B cell (primary cell): ENCODE data around the gene WDR90. TPM values are rescaled to one million over a fixed set of nuclear protein-coding genes. Genes with fewer than 3 reads are reported as not detected.

Source experiments
- ATAC-seq: fragments of 200-7000 bp; cut with Tn5 transposase; one replicate; pipeline ENCODE4 v1.10.0; 2021; ENCODE audit warnings: low read depth, mild to moderate bottlenecking, moderate number of reproducible peaks, moderate library complexity
- CTCF ChIA-PET: fragments of 350-600 bp; sonication (Branson Sonifier 250); formaldehyde crosslinking; loops from one replicate; lab custom pipeline; 2021; ENCODE audit warnings: antibody characterized with exemption, inconsistent platforms; lab: Charles Lee
- POLR2A ChIA-PET: fragments of 350-600 bp; sonication (Branson Sonifier 250); formaldehyde crosslinking; loops from one replicate; lab custom pipeline; 2021; ENCODE audit warnings: antibody characterized with exemption; lab: Charles Lee
- DNase-seq: peaks from one replicate; pipeline ENCODE4 v3.0.0; 2013
- H2AFZ ChIP-seq: 2 replicates; pipeline ENCODE4 v1.6.1; 2012; ENCODE audit warnings: mild to moderate bottlenecking, low read depth, low read length; ENCODE audit not compliant: insufficient read depth, poor library complexity, severe bottlenecking
- H3K27ac ChIP-seq, 2 donors: 1 replicate in 1 of 2; 2 replicates in 1 of 2; pipeline ENCODE4 v1.5.1; 2012 to 2013; ENCODE audit warnings: low read length in 2 of 2, mild to moderate bottlenecking in 2 of 2, moderate library complexity in 1 of 2
- H3K27me3 ChIP-seq, 4 experiments: fragments of 200-600 bp in 1 of 4; sonication (generic) in 1 of 4; replicated peaks in 1 of 4; 1 replicate in 2 of 4; 2 replicates in 2 of 4; pipeline versions ENCODE4 v1.6.1 to v1.7.0; 2013 to 2016; ENCODE audit warnings: low read length in 3 of 4, mild to moderate bottlenecking in 2 of 4, mixed read lengths in 1 of 4, moderate library complexity in 1 of 4; ENCODE audit not compliant: insufficient read depth in 4 of 4, control insufficient read depth in 3 of 4; ENCODE audit errors: control extremely low read depth in 1 of 4
- H3K36me3 ChIP-seq, 2 experiments: replicated peaks in 1 of 2; 1 replicate in 1 of 2; 2 replicates in 1 of 2; pipeline versions ENCODE4 v1.6.1 to v1.7.1; 2013; ENCODE audit warnings: low read length in 1 of 2; ENCODE audit not compliant: insufficient read depth in 2 of 2, control insufficient read depth in 1 of 2; ENCODE audit errors: control extremely low read depth in 1 of 2, extremely low read depth in 1 of 2
- H3K4me1 ChIP-seq, 2 donors: fragments of 200-600 bp in 1 of 2; sonication (generic) in 1 of 2; 1 replicate in 1 of 2; 2 replicates in 1 of 2; pipeline versions ENCODE4 v1.5.1 to v1.6.1; 2013 to 2017; ENCODE audit warnings: low read length in 2 of 2; ENCODE audit not compliant: control insufficient read depth in 2 of 2, insufficient read depth in 2 of 2
- H3K4me2 ChIP-seq: replicated peaks from 2 replicates; pipeline ENCODE3; 2012; ENCODE audit warnings: mild to moderate bottlenecking, low read depth, low read length; ENCODE audit not compliant: poor library complexity, severe bottlenecking
- H3K4me3 ChIP-seq, 5 experiments: fragments of 200-600 bp in 1 of 5; sonication (generic) in 1 of 5; 1 replicate in 3 of 5; 2 replicates in 2 of 5; pipeline versions ENCODE4 v1.5.1 to v1.7.0; 2011 to 2016; ENCODE audit warnings: low read length in 4 of 5, mild to moderate bottlenecking in 4 of 5, low read depth in 2 of 5, control low read depth in 1 of 5, moderate library complexity in 1 of 5; ENCODE audit not compliant: insufficient read depth in 1 of 5; ENCODE audit errors: control extremely low read depth in 1 of 5, extremely low read depth in 1 of 5
- H3K79me2 ChIP-seq: fragments of 200-600 bp; sonication (generic); one replicate; pipeline ENCODE4 v1.6.0; 2016; ENCODE audit warnings: low read length; ENCODE audit not compliant: control insufficient read depth, insufficient read depth
- H3K9ac ChIP-seq: fragments of 200-600 bp; sonication (generic); 2 replicates; pipeline ENCODE4 v1.6.1; 2017; ENCODE audit warnings: mild to moderate bottlenecking, low read length, moderate library complexity
- H3K9me3 ChIP-seq, 3 donors: one replicate each; pipeline versions ENCODE4 v1.6.1 to v1.7.1; 2013; ENCODE audit warnings: low read length in 2 of 3; ENCODE audit not compliant: control insufficient read depth in 2 of 3, insufficient read depth in 1 of 3; ENCODE audit errors: control extremely low read depth in 1 of 3
- H4K20me1 ChIP-seq: 2 replicates; pipeline ENCODE4 v1.6.0; 2012; ENCODE audit warnings: mild to moderate bottlenecking, low read length; ENCODE audit not compliant: insufficient read depth, control insufficient read depth, poor library complexity, severe bottlenecking
- H3K27ac Mint-ChIP-seq: one replicate; pipeline ENCODE4 v1.8.0; 2021; ENCODE audit warnings: mixed read lengths
- H3K27me3 Mint-ChIP-seq: one replicate; pipeline ENCODE4 v1.8.0; 2021; ENCODE audit warnings: mixed read lengths
- H3K4me1 Mint-ChIP-seq: one replicate; pipeline ENCODE4 v1.8.0; 2021; ENCODE audit warnings: mixed read lengths
- H3K4me3 Mint-ChIP-seq: one replicate; pipeline ENCODE4 v1.8.0; 2021; ENCODE audit warnings: mixed read lengths
- H3K9me3 Mint-ChIP-seq: one replicate; pipeline ENCODE4 v1.8.0; 2022; ENCODE audit warnings: mixed read lengths; ENCODE audit not compliant: insufficient read depth
- EZH2 ChIP-seq: IDR thresholded peaks from 2 replicates; pipeline ENCODE4 v1.6.1; 2012; ENCODE audit warnings: borderline replicate concordance, low read depth, mild to moderate bottlenecking, moderate library complexity, low read length; ENCODE audit not compliant: insufficient read depth, poor library complexity, severe bottlenecking
- WGBS: methylation state at CpG from one replicate; pipeline ENCODE4 v1.1.5; 2013; ENCODE audit warnings: missing lambda C conversion rate; ENCODE audit not compliant: insufficient coverage; 5-methylcytosine and 5-hydroxymethylcytosine counted together
- intact Hi-C: fragments of 100-400 bp; cut with micrococcal nuclease; formaldehyde crosslinking; loops from one replicate; pipeline ENCODE4 v1.10.0; 2022
- polyA plus RNA-seq: library from polyadenylated mRNA; depleted of rRNA; stranded (reverse); fragments of >200 nt; gene quantifications from 2 replicates; pipeline ENCODE4 v1.2.3, GENCODE V29; 2012
- total RNA-seq, 2 donors: library from RNA; stranded (reverse); fragments of 120-200 nt in 1 of 2; gene quantifications; 1 replicate in 1 of 2; 2 replicates in 1 of 2; pipeline versions ENCODE4 v1.2.3 to v1.2.4, GENCODE V29; 2013 to 2022
- TF ChIP-seq, protein P1 (sequence below): fragments of 200-600 bp; IDR thresholded peaks from one replicate; pipeline ENCODE4 v1.8.0; 2022; ENCODE audit warnings: antibody characterized with exemption, mild to moderate bottlenecking

Gene WDR90
- total and polyA plus RNA-seq, 2 donors (not counting 1 experiment from before 2014, with no cell fraction given) = 23.1 to 34.7 TPM

DNA sequence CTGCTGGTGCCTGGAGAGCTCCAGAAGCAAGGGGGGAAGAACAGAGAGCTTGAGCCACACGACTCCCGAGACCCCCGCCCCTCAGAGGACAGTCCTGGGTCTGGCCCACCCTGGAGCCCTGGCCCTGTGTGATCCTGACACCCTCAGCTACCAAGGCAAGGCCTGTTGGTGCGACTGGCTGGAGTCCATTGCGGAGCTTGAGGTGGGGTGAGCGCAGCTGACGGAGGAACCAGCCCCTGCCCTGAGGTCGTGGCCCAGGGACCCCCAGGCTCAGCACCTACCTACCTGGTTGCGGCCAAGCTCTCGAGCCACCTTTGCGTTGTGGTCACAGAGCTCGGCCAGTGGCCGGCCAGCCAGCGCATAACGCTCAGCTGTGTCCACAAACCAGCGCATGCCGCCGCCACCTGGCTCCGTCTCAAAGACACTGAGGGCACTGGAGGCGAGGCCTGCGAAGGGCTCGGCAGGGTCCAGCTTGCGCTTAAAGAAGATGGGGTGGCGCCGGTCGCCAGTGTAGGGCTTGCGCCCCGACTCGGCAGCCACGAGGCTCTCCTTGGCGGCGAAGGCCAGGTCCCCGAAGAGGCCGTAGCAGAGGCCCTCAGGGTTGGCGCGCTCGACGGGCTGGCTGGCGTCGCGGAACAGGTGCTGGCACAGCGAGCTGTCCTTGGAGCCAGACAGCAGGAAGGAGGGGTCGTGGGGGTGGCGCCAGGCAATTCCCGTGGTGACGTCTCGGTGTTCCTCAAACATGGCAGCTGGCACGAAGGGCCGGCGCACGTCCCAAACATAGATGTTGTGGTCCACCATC lies 37.5 kb downstream of the WDR90 start:
- H4K20me1 ChIP-seq = peaks cover 24% of the 10 kb centered on the region
- no peak overlapping the region for H3K4me3 ChIP-seq
- H3K4me3 Mint-ChIP-seq = no peak overlapping the region
- no peak overlapping the region for H3K9ac ChIP-seq
- H3K79me2 ChIP-seq = peaks cover 41% of the 10 kb centered on the region
- no peaks in the 10 kb centered on the region for H3K27me3 Mint-ChIP-seq
- ChIA-PET POLR2A (interaction anchor here (0.6 kb wide), 1 partner anchor 12 kb away, joined by 8 read pairs; no protein-coding TSS in a partner anchor), CTCF (no interaction called here)
- no peak overlapping the region for H3K4me2 ChIP-seq
- H3K27me3 ChIP-seq = no peaks in the 10 kb centered on the region
- no peak overlapping the region for H2AFZ ChIP-seq
- no peak overlapping the region for H3K27ac Mint-ChIP-seq
- peaks cover 0 to 26% of the 10 kb centered on the region in 2 experiments for H3K36me3 ChIP-seq
- H3K4me1 ChIP-seq = peaks cover 28 to 47% of the 10 kb centered on the region in 2 donors
- peaks cover 35% of the 10 kb centered on the region for H3K4me1 Mint-ChIP-seq
- H3K27ac ChIP-seq = no peak overlapping the region
- TF ChIP-seq, protein P1, sequence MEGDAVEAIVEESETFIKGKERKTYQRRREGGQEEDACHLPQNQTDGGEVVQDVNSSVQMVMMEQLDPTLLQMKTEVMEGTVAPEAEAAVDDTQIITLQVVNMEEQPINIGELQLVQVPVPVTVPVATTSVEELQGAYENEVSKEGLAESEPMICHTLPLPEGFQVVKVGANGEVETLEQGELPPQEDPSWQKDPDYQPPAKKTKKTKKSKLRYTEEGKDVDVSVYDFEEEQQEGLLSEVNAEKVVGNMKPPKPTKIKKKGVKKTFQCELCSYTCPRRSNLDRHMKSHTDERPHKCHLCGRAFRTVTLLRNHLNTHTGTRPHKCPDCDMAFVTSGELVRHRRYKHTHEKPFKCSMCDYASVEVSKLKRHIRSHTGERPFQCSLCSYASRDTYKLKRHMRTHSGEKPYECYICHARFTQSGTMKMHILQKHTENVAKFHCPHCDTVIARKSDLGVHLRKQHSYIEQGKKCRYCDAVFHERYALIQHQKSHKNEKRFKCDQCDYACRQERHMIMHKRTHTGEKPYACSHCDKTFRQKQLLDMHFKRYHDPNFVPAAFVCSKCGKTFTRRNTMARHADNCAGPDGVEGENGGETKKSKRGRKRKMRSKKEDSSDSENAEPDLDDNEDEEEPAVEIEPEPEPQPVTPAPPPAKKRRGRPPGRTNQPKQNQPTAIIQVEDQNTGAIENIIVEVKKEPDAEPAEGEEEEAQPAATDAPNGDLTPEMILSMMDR = no peak
- no peak for TF ChIP-seq EZH2
- ATAC-seq (no peak), DNase-seq (no peak)
- intact Hi-C loops = no loop called here
- WGBS = 98% methylated on average over 49 of the region's 51 CpGs
- no peaks in the 10 kb centered on the region for H3K9me3 Mint-ChIP-seq
- peaks cover 0 to 11% (median 0%) of the 10 kb centered on the region in 3 donors for H3K9me3 ChIP-seq

DNA sequence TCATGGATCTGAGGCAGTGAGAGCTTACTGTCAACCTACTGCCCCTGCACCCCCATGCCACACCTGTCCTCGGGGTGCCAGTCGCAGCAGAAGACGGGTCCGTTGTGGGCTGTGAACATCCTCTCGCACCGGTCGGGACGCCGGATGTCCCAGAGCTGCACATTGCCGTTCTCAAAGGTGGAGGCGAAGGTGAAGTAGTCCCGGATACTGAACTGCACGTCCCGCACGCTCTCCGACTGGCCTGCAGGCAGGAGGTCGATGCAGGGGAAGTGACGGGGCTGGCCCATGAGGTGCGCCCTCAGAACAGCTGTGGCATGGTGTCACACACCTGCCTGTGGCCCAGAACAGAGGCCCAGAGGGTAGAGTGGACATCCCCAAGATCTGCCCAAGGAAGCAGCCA lies 38.3 kb downstream of the WDR90 start:
- Mint-ChIP-seq H3K27ac (no peak overlapping the region), H3K4me1 (peaks cover 28% of the 10 kb centered on the region), H3K9me3 (no peaks in the 10 kb centered on the region), H3K4me3 (peak overlapping the region; percentile 23), H3K27me3 (peaks cover 1% of the 10 kb centered on the region)
- Histone ChIP-seq H3K36me3 (peaks cover 0 to 18% of the 10 kb centered on the region in 2 experiments), H3K27ac (no peak overlapping the region), H3K4me2 (no peak overlapping the region), H2AFZ (no peak overlapping the region), H3K27me3 (peaks cover 0 to 4% (median 0%) of the 10 kb centered on the region in 4 experiments), H3K4me3 (no peak overlapping the region), H3K4me1 (peaks cover 25 to 41% of the 10 kb centered on the region in 2 donors), H3K79me2 (peaks cover 32% of the 10 kb centered on the region), H4K20me1 (peaks cover 16% of the 10 kb centered on the region), H3K9me3 (peaks cover 0 to 11% (median 0%) of the 10 kb centered on the region in 3 donors), H3K9ac (no peak overlapping the region)
- intact Hi-C loops = no loop called here
- ChIA-PET POLR2A (interaction anchor here (0.6 kb wide), 1 partner anchor 12 kb away, joined by 8 read pairs; no protein-coding TSS in a partner anchor), CTCF (no interaction called here)
- WGBS = 93% methylated on average over 19 of the region's 19 CpGs
- no peak for TF ChIP-seq EZH2
- TF ChIP-seq, protein P1 = no peak
- ATAC-seq = no peak
- no peak for DNase-seq
